Prostate gland (tissue), 2 donors: ENCODE data around the gene NR5A2. TPM values are rescaled to one million over a fixed set of nuclear protein-coding genes. Genes with fewer than 3 reads are reported as not detected.

ENCODE experiments used
- DNase-seq: peaks from one replicate; pipeline ENCODE4 v3.0.0-alpha.2; 2019; ENCODE audit warnings: low spot score
- H3K27ac ChIP-seq, 2 donors: fragments of 200-600 bp; sonication (generic); 2 replicates each; pipeline ENCODE4 v1.5.1; 2017 to 2019
- H3K27me3 ChIP-seq: fragments of 200-600 bp; sonication (generic); replicated peaks from 2 replicates; pipeline ENCODE4 v1.5.1; 2019; ENCODE audit not compliant: insufficient read depth
- H3K36me3 ChIP-seq, 2 donors: fragments of 200-600 bp; sonication (generic); 1 replicate in 1 of 2; 2 replicates in 1 of 2; pipeline versions ENCODE4 v1.5.1 to v1.8.1; 2017 to 2019
- H3K4me1 ChIP-seq: fragments of 200-600 bp; sonication (generic); replicated peaks from 2 replicates; pipeline ENCODE4 v1.5.1; 2019
- H3K4me3 ChIP-seq, 2 donors: fragments of 200-600 bp; sonication (generic); 2 replicates each; pipeline ENCODE4 v1.5.1; 2017 to 2019
- H3K9me3 ChIP-seq: fragments of 200-600 bp; sonication (generic); 2 replicates; pipeline ENCODE4 v1.5.1; 2017
- POLR2A ChIP-seq: fragments of 450-650 bp; IDR thresholded peaks from one replicate; pipeline ENCODE4 v1.6.1; 2016; ENCODE audit warnings: antibody characterized with exemption, mild to moderate bottlenecking
- POLR2AphosphoS5 ChIP-seq: sonication (generic); formaldehyde crosslinking; IDR thresholded peaks from one replicate; pipeline ENCODE4 v1.6.1; 2017; ENCODE audit warnings: antibody characterized with exemption
- WGBS: methylation state at CpG from one replicate; pipeline ENCODE4 v1.1.5; 2018; 5-methylcytosine and 5-hydroxymethylcytosine counted together
- intact Hi-C: fragments of 100-400 bp; cut with DNase I; formaldehyde crosslinking; loops from one replicate; pipeline ENCODE4 v1.14.2; 2022
- total RNA-seq, 2 donors: library from RNA; depleted of rRNA; stranded (reverse); fragments of >200 nt; gene quantifications; one replicate each; pipeline ENCODE4 v1.1.0, GENCODE V29; 2016
- TF ChIP-seq, protein P1 (sequence below), 4 experiments: fragments of 200-600 bp in 2 of 4; fragments of 450-650 bp in 2 of 4; sonication (generic) in 2 of 4; IDR thresholded peaks; 1 replicate in 3 of 4; 2 replicates in 1 of 4; pipeline ENCODE4 v1.5.1; 2016 to 2019; ENCODE audit warnings: antibody characterized with exemption in 4 of 4, mild to moderate bottlenecking in 2 of 4, moderate library complexity in 2 of 4

NR5A2 gene
- total RNA-seq, 2 donors from 2014 or later: 0.87 to 2.7 TPM

DNA sequence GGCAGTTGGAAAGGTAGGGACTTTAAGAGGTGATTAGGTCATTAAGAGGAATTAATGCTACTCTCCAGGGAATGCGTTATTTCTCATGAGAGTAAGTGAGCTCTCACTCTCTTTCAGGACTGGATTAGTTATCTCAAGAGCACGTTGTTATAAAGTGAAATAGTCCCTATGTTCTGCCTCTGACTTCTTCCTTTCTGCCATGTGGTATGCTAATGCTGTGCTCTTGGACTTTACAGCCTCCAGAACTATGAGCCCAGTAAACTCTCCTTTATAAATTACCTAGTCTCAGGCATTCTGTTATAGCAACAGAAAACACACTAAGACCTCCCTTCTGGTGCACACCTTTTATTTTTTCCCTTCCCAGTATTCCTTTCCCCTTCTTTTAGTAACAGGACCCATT is 187.8 kb downstream of the NR5A2 start:
- intact Hi-C loops: no loop called here
- no peaks in the 10 kb centered on the region for H3K36me3 ChIP-seq
- no peaks in the 10 kb centered on the region for H3K4me1 ChIP-seq
- H3K27me3 ChIP-seq: no peaks in the 10 kb centered on the region
- no peak overlapping the region for H3K4me3 ChIP-seq
- H3K27ac ChIP-seq: no peak overlapping the region
- DNase-seq: no peak
- TF ChIP-seq, protein P1, sequence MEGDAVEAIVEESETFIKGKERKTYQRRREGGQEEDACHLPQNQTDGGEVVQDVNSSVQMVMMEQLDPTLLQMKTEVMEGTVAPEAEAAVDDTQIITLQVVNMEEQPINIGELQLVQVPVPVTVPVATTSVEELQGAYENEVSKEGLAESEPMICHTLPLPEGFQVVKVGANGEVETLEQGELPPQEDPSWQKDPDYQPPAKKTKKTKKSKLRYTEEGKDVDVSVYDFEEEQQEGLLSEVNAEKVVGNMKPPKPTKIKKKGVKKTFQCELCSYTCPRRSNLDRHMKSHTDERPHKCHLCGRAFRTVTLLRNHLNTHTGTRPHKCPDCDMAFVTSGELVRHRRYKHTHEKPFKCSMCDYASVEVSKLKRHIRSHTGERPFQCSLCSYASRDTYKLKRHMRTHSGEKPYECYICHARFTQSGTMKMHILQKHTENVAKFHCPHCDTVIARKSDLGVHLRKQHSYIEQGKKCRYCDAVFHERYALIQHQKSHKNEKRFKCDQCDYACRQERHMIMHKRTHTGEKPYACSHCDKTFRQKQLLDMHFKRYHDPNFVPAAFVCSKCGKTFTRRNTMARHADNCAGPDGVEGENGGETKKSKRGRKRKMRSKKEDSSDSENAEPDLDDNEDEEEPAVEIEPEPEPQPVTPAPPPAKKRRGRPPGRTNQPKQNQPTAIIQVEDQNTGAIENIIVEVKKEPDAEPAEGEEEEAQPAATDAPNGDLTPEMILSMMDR (IDR thresholded peaks at IDR 0.05): no peak
- TF ChIP-seq POLR2A (no peak), POLR2AphosphoS5 (no peak)
- WGBS: 88% methylated on average over 2 of the region's 2 CpGs
- no peaks in the 10 kb centered on the region for H3K9me3 ChIP-seq

DNA sequence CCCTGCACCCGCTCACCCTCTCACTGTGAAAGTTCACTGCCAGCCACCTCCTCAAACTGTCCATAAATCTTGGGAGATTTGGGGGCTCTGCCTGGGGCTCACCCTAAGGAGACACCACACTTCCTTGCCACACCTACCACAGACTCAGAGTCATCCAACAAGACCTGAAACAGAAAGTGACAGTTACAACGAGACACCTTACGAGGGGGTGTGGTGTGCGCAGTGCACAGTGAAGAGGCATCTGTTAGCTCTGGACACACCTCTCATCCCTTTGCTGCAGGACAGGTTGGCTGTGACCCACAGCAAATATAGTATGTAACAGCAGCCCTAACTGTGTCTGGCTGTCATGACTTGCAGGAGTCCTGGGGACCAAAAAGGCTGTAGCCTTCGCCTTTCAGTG is 190.2 kb downstream of the NR5A2 start:
- intact Hi-C loops: no loop called here
- Histone ChIP-seq H3K27me3 (no peaks in the 10 kb centered on the region), H3K36me3 (no peaks in the 10 kb centered on the region), H3K4me3 (no peak overlapping the region), H3K4me1 (no peaks in the 10 kb centered on the region), H3K9me3 (no peaks in the 10 kb centered on the region), H3K27ac (no peak overlapping the region)
- TF ChIP-seq POLR2A (no peak), POLR2AphosphoS5 (no peak)
- TF ChIP-seq, protein P1 (IDR thresholded peaks at IDR 0.05): no peak
- 54% methylated on average over 5 of the region's 5 CpGs for WGBS
- peak; percentile 8 for DNase-seq

DNA sequence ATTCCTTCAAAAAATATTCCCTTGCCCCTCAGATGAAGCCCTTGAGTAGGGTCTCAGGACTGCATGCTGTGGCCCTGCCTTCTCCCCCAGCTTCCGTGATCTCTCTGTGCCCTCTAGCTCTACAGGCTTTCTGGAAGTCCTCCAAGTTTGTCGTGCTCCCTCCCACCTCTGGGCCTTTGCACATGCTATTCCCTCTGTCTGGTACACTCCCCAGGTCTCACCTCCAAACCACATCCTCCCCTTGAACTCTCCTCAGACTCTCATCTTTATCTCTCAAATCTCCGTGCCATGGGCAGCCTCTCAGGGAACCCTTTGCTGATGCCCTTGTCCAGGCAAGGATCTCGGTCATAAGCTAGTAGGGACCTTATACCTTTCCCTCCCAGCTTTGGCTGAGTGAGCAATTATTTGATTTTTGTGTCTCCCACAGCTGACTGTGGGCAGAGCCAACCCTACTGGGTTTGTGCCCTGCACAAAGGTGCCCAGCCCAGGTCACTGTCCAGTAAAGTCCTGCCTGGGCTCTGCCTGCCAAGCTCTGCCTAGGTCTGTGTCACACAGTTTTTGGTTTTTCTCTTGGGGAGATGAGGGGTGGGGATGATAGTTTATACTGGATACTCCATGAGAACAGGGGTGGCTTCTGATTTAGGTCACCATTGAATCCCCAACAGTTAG is 194.2 kb downstream of the NR5A2 start:
- H3K27ac ChIP-seq: no peak overlapping the region
- TF ChIP-seq POLR2A: no peak
- TF ChIP-seq POLR2AphosphoS5: no peak
- TF ChIP-seq, protein P1 (IDR thresholded peaks at IDR 0.05): no peak
- no peak overlapping the region for H3K4me3 ChIP-seq
- H3K9me3 ChIP-seq: no peaks in the 10 kb centered on the region
- no peaks in the 10 kb centered on the region for H3K4me1 ChIP-seq
- DNase-seq: no peak
- intact Hi-C loops: no loop called here
- H3K27me3 ChIP-seq: no peaks in the 10 kb centered on the region
- 83% methylated on average over 4 of the region's 4 CpGs for WGBS
- H3K36me3 ChIP-seq: no peaks in the 10 kb centered on the region

DNA sequence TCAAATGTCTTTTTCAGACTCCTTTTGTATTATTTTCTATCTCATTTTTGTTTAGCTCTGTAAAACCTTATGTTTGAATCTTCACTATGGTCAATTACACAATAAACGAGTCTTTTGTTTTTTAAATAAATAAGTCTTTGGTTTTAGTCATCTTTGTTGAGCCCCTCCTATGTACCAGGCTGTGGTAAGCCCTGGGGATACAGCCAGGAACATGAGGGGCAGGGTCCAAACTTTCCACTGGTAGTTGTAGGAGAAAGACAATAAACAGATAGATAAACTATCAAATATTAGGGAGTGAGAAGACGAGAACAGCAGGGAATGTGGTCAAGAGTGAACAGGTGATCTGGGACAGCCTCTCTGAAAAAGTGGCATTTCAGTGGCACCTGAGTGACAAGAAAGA is 195.7 kb downstream of the NR5A2 start:
- Histone ChIP-seq H3K4me1 (no peaks in the 10 kb centered on the region), H3K36me3 (no peaks in the 10 kb centered on the region), H3K9me3 (no peaks in the 10 kb centered on the region), H3K27ac (no peak overlapping the region), H3K4me3 (no peak overlapping the region), H3K27me3 (peaks cover 2% of the 10 kb centered on the region)
- TF ChIP-seq, protein P1 (IDR thresholded peaks at IDR 0.05): no peak
- 76% methylated on average over 2 of the region's 2 CpGs for WGBS
- intact Hi-C loops: no loop called here
- no peak for DNase-seq

DNA sequence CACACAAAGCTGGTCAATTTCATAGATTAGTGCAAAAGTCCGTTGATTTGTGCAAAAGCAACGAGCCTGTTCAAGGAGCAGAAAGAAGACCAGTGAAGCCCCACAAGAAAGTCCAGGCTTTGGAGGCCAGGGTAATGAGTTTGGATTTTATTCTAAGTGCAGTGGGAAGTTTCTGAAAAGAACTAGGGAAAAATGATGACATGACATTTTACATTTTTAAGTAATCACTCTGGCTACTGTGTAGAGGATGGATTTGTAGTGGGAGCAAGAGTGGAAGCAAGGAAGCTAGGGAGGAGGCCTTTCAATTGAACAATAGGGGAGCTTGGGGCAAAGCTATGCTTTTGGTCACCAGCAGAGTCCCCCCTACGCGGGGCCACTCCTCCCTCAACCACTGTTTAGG is 196.1 kb downstream of the NR5A2 start:
- TF ChIP-seq, protein P1 (IDR thresholded peaks at IDR 0.05): no peak
- TF ChIP-seq POLR2A (no peak), POLR2AphosphoS5 (no peak)
- H3K27ac ChIP-seq: no peak overlapping the region
- 91% methylated on average over 4 of the region's 4 CpGs for WGBS
- H3K9me3 ChIP-seq: no peaks in the 10 kb centered on the region
- H3K36me3 ChIP-seq: no peaks in the 10 kb centered on the region
- no peaks in the 10 kb centered on the region for H3K4me1 ChIP-seq
- no peak overlapping the region for H3K4me3 ChIP-seq
- H3K27me3 ChIP-seq: peaks cover 2% of the 10 kb centered on the region
- no peak for DNase-seq
- intact Hi-C loops: no loop called here
